Ectodermal cell (in vitro differentiated cells): ENCODE results near the gene RPP14.
"Not testable (repeated sequence)": the region's sequence is repeated elsewhere in the genome, so short reads cannot be mapped to it uniquely, and the experiment has no call there.

Experiments
- H3K27ac ChIP-seq: 2 replicates; pipeline ENCODE4 v1.7.0; 2013; ENCODE audit warnings: mild to moderate bottlenecking, low read depth, low read length; ENCODE audit not compliant: insufficient read depth, poor library complexity, severe bottlenecking
- H3K27me3 ChIP-seq: 2 replicates; pipeline ENCODE4 v1.7.0; 2013; ENCODE audit warnings: mild to moderate bottlenecking, low read length; ENCODE audit not compliant: insufficient read depth, control insufficient read depth, poor library complexity, severe bottlenecking
- H3K36me3 ChIP-seq: one replicate; pipeline ENCODE4 v1.7.0; 2013; ENCODE audit warnings: low read length; ENCODE audit not compliant: control insufficient read depth, insufficient read depth
- H3K4me1 ChIP-seq: one replicate; pipeline ENCODE4 v1.7.0; 2013; ENCODE audit warnings: low read length; ENCODE audit not compliant: control insufficient read depth, insufficient read depth
- H3K4me3 ChIP-seq: 2 replicates; pipeline ENCODE4 v1.7.0; 2013; ENCODE audit warnings: low read depth, low read length, control low read depth; ENCODE audit not compliant: insufficient read depth
- H3K9me3 ChIP-seq: 2 replicates; pipeline ENCODE4 v1.7.0; 2013; ENCODE audit warnings: mild to moderate bottlenecking, low read length, moderate library complexity; ENCODE audit not compliant: control insufficient read depth
- WGBS, 2 experiments: methylation state at CpG; one replicate each; pipeline ENCODE4 v1.1.7; 2013; ENCODE audit warnings: missing lambda C conversion rate in 2 of 2; 5-methylcytosine and 5-hydroxymethylcytosine counted together

Gene RPP14

DNA sequence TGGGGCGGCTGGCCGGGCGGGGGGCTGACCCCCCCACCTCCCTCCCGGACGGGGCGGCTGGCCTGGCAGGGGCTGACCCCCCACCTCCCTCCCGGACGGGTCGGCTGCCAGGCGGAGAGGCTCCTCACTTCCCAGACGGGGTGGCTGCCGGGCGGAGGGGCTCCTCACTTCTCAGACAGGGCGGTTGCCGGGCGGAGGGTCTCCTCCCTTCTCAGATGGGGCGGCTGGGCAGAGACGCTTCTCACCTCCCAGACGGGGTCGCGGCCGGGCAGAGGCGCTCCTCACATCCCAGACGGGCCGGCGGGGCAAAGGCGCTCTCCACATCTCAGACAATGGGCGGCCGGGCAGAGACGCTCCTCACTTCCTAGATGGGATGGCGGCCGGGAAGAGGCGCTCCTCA lies 15.6 kb upstream of the RPP14 start:
- H3K27me3 ChIP-seq, H3K27ac ChIP-seq, H3K4me3 ChIP-seq, H3K36me3 ChIP-seq, H3K4me1 ChIP-seq, H3K9me3 ChIP-seq: not testable (repeated sequence)
- 94 to 95% methylated on average over 20 of the region's 33 CpGs for WGBS, 2 experiments

DNA sequence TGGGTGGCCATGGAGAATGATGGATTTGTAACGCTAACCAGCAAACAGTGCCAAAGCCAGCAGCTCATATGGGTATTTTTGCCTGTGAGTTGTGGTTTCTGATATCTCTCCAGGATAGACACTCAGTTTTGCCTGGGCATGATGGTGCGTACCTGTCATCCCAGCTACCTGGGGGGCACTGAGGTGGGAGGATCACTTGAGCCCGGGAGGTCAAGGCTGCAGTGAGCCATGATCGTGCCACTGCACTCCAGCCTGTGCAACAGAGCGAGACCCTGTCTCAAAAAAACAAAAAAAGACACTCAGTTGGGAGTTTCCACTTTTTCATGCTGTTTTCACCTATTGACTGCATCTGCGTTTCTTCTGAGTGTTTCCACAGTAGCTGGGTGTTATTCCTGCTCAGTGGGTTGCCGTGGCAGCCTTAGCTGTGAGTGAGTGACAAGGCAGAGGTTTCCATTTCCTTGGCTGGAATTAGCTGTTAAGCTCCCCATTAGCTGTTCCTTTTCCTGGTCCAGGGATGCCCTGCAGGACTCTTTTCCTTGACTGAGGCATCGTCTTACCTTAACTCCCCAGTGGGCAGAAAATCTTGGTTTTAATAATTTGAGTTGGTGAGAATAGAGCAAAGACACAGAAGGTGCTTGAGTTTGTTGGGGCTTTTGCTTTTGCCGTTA lies 14.2 kb upstream of the RPP14 start:
- 81% methylated on average over 9 of the region's 9 CpGs for WGBS, 2 experiments
- Histone ChIP-seq H3K4me1 (no peaks in the 10 kb centered on the region), H3K36me3 (no peaks in the 10 kb centered on the region), H3K27ac (no peak overlapping the region), H3K9me3 (no peaks in the 10 kb centered on the region), H3K4me3 (no peak overlapping the region), H3K27me3 (no peaks in the 10 kb centered on the region)

- WGBS, 2 experiments, result 86% methylated on average over 10 of the region's 10 CpGs
- Histone ChIP-seq H3K36me3 (no peaks in the 10 kb centered on the region), H3K4me1 (no peaks in the 10 kb centered on the region), H3K27me3 (no peaks in the 10 kb centered on the region), H3K9me3 (no peaks in the 10 kb centered on the region), H3K27ac (no peak overlapping the region), H3K4me3 (no peak overlapping the region)
Observed at GRCh38 chr3:58292866-58293265, 13.2 kb upstream of the RPP14 start.

GRCh38 chr3:58293516-58293915 lies 12.5 kb upstream of the RPP14 start:
- Histone ChIP-seq H3K4me3 (no peak overlapping the region), H3K36me3 (no peaks in the 10 kb centered on the region), H3K27me3 (no peaks in the 10 kb centered on the region), H3K9me3 (no peaks in the 10 kb centered on the region), H3K27ac (no peak overlapping the region), H3K4me1 (no peaks in the 10 kb centered on the region)
- 86 to 89% methylated on average over 9 of the region's 9 CpGs for WGBS, 2 experiments

DNA sequence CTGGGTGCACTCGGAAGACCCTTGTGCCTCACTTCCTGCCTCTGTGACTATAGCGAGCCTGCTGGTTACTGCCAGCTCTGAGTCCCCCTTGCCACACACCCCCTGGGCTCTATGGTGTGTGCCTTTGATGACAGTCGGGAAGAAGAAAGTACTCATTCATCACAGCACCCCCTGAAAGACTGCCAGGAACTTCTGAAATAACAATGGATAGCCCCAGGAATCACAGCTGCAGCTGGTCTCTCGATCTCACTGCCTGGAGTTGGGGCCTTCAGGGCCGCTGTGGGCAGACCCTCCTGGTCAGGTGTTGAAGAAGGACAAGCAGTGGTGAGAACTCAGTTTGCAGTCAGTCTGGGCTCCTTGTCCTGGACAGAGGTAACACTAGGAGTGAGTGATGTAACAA lies 9.8 kb upstream of the RPP14 start:
- H3K27ac ChIP-seq, result no peak overlapping the region
- H3K36me3 ChIP-seq, result no peaks in the 10 kb centered on the region
- H3K9me3 ChIP-seq, result no peaks in the 10 kb centered on the region
- no peak overlapping the region for H3K4me3 ChIP-seq
- H3K4me1 ChIP-seq, result peaks cover 9% of the 10 kb centered on the region
- H3K27me3 ChIP-seq, result peaks cover 1% of the 10 kb centered on the region
- whole genome bisulfite sequencing, 2 experiments, result 47 to 57% methylated on average over 5 of the region's 5 CpGs

DNA sequence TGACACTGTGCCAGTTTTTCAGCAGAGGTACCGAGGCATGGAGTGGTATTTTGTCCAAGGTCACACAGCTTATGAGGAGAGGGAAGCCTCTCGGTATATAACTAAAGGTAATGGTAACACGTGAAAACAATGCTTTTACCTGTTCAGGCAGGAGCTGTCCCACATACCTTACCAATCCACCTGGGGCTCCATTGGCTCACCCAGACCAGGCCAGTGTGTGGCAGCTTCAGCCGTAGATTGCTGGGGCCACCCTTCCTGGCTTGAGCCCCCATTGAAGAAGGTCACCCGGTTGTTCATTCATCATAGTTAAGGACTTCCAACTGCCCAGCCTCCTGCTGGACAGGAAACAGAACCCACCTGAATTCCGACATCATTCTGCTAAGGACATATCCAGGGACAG lies 9.2 kb upstream of the RPP14 start:
- peaks cover 9% of the 10 kb centered on the region for H3K4me1 ChIP-seq
- peaks cover 7% of the 10 kb centered on the region for H3K27me3 ChIP-seq
- H3K9me3 ChIP-seq, result no peaks in the 10 kb centered on the region
- 88 to 93% methylated on average over 6 of the region's 6 CpGs for WGBS, 2 experiments
- no peak overlapping the region for H3K4me3 ChIP-seq
- no peaks in the 10 kb centered on the region for H3K36me3 ChIP-seq
- H3K27ac ChIP-seq, result no peak overlapping the region

DNA sequence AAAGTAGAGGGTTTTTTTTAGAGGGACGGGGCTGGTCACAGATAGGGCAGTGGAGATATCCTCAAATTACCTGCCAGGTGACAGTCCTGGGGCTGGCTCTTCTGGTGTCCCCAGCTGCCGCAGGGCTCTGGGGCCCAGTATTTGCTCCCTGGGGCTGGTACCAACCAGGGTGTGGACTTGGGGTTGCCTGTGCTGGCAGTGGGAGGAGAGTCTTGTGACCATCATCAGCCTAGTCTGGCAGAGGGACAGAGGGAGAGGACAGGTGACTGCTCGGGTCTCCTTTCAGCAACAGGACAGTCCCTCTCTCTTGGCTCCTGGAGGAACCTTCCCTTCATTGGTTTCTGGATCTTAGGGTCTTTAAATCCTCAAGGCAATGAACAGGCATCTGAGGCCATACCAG lies 7.9 kb upstream of the RPP14 start:
- WGBS, 2 experiments, result 77 to 80% methylated on average over 3 of the region's 3 CpGs
- H3K27ac ChIP-seq, result no peak overlapping the region

DNA sequence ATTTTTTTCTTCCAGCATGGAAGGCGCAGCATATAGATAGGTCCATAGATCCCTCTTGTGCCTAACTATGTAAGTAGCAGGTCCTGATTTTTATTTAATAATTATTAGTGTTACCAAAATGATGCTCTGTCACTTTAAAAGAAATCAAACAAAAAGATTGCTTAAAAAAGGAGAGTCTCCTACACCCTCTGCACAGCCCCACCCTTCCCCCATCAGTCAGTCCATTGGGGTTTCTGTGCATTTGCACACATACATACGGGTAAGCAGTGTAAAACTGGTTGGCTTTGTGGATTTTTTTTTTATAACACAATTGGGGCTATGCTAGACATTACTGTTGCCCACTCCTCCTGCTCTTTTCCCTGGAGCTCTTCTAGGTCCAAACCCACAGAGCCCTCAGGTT lies 7.0 kb upstream of the RPP14 start:
- H3K27me3 ChIP-seq, result peaks cover 10% of the 10 kb centered on the region
- no peak overlapping the region for H3K4me3 ChIP-seq
- peaks cover 9% of the 10 kb centered on the region for H3K4me1 ChIP-seq
- 100% methylated on average over 1 of the region's 2 CpGs for WGBS, 2 experiments
- no peaks in the 10 kb centered on the region for H3K36me3 ChIP-seq
- H3K9me3 ChIP-seq, result no peaks in the 10 kb centered on the region
- H3K27ac ChIP-seq, result no peak overlapping the region

More for the DNA sequence above, 7.9 kb upstream of the RPP14 start:
- Histone ChIP-seq H3K9me3 (no peaks in the 10 kb centered on the region), H3K27me3 (peaks cover 10% of the 10 kb centered on the region), H3K4me1 (peaks cover 9% of the 10 kb centered on the region), H3K36me3 (no peaks in the 10 kb centered on the region), H3K4me3 (no peak overlapping the region)

DNA sequence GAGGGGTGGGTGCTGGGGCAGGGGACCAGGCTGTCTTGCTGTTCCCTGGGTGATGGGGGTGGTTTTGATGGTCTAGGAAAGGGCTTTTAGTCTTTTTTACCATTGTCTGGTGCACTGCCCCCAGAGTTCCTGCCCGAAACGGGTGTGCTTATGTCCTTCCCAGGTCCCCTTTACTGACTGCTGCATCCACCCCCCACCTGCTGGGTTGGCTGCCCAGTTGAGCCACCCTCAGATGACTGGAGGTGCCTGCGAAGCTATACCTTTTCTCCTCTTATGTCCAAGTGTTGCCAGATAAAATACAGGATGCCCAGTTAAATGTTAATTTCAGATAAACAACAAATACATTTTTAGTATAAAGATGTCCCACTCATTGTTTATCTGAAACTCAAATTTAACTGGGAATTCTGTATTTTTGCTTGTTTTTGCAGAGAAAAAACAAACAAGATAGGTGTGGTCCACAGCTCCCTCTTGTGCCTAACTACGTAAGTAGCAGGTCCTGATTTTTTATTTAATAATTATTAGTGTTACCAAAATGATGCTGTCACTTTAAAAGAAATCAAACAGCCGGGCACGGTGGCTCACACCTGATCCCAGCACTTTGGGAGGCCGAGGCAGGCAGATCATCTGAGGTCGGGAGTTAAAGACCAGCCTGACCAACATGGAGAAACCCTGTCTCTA lies 6.1 kb upstream of the RPP14 start:
- Histone ChIP-seq H3K27me3 (peaks cover 10% of the 10 kb centered on the region), H3K9me3 (no peaks in the 10 kb centered on the region), H3K4me3 (no peak overlapping the region), H3K36me3 (no peaks in the 10 kb centered on the region), H3K4me1 (peaks cover 9% of the 10 kb centered on the region), H3K27ac (no peak overlapping the region)
- 15 to 27% methylated on average over 7 to 8 of the region's 8 CpGs for WGBS, 2 experiments

DNA sequence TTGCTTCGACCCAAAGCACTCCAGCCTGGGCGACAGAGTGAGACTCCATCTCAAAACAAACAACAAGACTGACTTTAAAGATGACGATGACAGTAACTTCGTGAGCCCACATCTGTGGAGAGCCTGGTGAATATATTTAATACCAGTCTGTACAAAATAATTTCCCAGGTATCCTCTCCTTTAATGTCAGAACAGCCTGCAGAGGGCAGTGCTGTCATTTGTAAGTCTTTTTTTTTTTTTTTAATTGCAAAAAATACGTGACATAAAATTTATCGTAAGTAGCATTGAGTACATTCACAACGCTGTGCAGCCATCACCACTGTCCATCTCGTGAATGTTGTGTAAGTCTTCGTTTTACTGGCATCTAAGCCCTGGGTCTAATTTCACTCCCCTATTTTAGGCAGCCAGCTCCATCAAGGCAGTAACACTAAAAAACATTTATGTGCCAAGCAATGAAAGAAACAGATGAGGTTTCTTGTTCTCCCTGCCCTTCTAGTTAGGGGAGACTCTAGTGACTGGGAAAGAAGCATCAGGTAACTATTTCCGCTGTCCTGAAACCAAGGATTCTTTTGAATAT lies 1.7 kb downstream of the RPP14 start:
- H3K27me3 ChIP-seq, result no peaks in the 10 kb centered on the region
- 77 to 83% methylated on average over 10 of the region's 10 CpGs for WGBS, 2 experiments
- peaks cover 10% of the 10 kb centered on the region for H3K36me3 ChIP-seq
- H3K4me1 ChIP-seq, result peaks cover 4% of the 10 kb centered on the region
- H3K9me3 ChIP-seq, result no peaks in the 10 kb centered on the region
- peak overlapping the region; percentile 86 for H3K4me3 ChIP-seq
- no peak overlapping the region for H3K27ac ChIP-seq
